GM19023 (cell line): ENCODE data around the gene APMAP.
"Not testable (repeated sequence)": the region's sequence is repeated elsewhere in the genome, so short reads cannot be mapped to it uniquely, and the experiment has no call there.

Source experiments
- ATAC-seq: cut with Tn5 transposase; IDR thresholded peaks from one replicate; pipeline ENCODE4 v1.9.1; 2021; ENCODE audit warnings: mild to moderate bottlenecking, moderate library complexity; ENCODE audit not compliant: unreplicated experiment

APMAP gene

DNA sequence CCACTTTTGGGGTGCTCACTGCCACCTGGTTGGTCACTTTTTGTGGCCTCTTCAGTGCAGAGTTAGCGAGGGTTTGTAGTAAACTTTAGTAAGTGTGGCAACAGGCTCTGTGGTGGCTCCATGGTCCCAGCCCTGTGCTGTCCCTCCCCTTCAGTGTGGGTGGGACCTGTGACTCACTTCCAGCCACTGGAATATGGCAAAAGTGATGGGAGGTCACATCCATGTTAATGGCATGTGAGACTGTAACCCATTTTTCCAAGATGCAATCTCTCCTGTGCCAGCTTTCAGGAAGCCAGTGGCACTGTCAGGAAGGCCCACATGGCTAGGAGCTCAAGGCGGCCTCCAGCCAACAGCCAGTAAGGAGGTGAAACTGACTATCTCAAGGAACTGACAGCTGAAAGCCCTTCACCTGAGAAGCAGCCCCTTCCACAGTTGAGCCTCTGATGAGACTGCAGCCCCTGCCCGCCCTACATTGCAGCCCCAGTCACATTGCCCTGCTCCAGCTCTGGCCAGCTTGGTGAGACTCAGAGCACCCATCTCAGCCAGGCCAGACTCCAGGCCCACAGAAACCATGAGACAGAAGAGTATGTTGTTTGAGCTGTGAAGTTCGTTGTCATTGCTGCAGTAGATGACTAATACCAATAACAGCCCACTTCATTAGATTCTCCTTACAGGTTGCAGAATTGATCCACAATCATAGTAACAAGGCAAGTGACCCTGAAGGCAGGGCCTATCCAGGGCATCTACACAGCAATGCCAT, 56.6 kb downstream of the APMAP start:
- no peak for ATAC-seq

DNA sequence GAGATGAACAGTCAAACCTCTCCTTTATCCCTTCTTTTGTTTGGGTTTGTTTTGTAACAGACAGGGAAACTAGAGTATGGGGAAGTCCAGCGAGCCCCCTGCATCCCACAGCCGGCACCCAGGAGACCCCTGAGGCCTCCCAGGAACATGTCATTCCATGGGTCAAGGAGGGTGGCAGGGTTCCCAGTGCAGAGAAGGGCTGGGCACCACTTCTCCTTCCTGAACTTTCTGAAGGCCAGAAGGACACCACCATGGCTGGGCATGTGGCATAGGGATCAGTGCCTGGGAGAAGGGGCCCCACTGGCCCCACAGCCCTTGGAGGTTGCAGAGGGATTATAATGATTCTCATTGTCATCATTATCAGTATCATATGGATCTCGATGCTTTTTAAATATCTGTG, 57.4 kb downstream of the APMAP start:
- no peak for ATAC-seq

DNA sequence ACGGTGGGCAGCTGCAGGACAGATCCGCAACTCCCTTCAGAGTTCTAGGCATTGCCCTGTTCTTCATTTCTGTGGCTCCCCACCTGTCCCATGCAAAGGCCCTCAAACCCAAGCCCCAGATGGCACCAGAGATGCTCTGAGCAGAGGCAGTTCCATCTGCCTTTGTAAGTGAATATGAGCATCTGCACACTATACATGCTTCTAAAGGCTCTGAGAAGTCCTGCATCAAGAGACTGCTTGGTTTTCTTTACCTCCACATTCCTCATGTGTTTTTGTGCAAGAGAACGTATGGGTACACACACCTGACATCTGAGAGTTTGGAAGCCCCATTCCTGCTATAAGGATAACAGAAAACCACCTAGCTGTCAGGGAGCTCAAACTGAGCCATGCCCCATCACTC, 57.8 kb downstream of the APMAP start:
- ATAC-seq: no peak

DNA sequence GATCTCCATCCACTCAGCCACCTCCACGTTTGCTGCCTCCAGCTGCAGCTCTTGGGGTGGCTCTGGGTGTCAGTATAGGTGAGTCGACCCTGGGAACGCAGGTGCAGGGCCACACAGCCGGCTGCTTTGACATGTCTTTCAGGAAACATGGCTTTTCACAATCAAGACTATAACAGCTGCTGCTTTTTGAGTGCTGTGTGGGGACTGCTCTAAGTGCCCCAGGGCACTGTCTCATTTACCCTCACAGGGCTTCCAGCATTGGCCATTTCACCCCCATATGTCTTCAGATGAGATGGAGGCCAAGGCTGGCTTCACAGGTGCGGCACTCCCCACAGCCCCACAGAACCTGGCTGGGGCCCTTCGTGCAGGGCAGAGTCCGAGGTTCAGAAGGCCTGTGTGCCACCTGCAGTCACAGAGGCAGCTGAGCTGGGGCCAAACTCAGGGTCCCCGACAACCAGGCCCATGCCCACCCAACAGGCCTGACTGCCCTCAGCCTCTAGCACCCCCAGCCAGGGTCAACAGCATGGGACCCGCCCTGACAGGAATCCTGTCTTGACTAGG, 58.4 kb downstream of the APMAP start:
- no peak for ATAC-seq

DNA sequence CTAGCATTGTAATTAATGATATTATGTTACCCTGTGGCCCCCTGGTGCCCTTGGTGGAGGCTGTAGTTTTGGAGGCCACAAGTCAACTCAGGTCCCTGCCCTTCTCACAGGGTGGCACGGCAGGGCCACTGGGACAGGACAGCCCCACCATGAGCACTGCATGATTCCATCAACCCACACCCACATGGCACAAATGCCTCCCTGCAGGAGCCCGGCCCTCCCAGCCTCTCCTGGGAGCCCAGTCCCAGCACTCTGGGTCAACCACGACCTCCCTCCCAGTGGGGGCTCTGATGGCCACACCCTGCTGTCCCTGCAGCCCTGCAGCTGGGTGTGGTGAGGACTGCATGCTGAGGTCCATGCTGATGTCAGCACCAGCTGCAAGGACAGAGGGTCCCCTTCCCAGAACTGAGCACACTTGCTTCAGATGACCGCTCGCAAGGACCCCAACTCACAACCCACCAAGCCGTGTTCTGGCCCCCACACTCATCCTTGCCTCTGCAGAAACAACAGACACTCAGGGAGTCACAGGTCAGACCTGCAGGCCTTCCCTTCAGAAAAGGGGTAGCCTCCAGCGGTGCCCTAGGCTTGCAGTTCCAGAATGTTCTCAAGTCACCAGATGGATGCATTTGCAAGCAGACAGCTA, 59.2 kb downstream of the APMAP start:
- no peak for ATAC-seq

DNA sequence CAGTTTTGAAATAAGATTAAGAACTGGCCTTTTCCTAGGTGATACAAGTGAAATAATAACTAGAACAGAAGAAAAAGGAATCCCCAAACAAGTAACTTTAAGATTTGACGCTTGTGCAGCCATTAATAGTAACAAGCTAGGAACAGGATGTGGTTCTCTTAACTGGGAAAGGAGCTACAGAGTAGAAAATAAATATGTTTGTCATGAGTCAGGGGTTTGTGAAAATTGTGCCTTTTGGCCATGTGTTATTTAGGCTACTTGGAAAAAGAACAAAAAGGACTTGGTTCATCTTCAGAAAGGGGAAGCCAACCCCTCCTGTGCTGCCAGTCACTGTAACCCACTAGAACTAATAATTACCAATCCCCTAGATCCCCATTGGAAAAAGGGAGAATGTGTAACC, 60.7 kb downstream of the APMAP start:
- ATAC-seq: not testable (repeated sequence)

DNA sequence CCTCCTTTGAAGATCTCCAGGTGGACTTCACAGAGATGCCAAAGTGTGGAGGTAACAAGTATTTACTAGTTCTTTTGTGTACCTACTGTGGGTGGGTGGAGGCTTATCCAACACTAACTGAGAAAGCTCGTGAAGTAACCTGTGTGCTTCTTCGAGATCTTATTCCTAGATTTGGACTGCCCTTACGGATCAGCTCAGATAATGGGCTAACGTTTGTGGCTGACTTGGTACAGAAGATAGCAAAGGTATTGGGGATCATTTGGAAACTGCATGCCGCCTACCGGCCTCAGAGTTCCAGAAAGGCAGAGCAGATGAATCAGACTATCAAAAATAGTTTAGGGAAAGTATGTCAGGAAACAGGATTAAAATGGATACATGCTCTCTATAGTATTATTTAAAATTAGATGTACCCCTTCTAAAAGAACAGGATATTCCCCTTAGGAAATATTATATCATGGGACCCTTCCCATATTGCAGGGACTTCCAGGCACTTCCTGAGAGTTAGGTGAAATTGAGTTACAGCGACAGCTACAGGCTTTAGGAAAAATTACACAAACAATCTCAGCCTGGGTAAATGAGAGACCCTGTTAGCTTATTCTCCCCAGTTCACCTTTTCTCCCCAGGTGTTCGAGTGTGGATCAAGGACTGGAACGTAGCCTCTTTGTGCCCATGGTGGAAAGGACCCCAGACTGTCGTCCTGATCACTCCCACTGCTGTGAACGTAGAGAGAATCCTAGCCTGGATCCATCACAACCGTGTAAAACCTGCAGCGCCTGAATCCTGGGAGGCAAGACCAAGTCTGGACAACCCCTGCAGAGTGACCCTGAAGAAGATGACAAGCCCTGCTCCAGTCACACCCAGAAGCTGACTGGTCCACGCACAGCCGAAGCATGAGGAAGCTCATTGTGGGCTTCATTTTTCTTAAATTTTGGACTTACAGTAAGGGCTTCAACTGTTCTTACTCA, 61.5 kb downstream of the APMAP start:
- not testable (repeated sequence) for ATAC-seq

DNA sequence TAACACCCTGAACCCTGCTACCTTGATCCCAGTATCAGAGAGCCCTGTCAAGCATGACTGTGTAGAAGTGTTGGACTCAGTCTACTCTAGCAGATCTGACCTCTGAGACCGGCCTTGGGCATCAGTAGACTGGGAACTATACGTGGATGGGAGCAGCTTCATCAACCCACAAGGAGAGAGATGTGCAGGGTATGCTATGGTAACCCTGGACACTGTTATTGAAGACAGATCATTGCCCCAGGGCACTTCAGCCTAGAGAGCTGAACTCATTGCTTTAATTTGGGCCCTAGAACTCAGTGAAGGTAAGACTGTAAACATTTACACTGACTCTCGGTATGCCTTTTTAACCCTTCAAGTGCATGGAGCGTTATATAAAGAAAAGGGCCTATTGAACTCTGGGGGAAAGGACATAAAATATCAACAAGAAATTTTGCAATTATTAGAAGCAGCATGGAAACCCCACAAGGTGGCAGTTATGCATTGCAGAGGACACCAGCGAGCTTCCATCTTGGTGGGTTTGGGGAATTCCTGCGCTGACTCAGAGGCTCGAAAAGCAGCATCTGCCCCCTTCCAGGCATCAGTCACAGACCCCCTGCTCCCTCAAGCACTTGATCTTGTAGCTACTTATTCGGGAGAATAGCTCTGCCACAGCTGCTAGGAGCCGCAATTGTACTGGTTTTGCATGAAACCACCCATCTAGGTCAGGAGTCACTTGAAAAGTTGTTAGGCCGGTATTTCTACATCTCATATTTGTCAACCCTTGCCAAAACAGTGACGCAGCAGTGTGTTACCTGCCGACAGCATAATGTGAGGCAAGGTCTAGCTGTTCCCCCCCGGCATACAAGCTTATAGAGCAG, 62.5 kb downstream of the APMAP start:
- not testable (repeated sequence) for ATAC-seq

DNA sequence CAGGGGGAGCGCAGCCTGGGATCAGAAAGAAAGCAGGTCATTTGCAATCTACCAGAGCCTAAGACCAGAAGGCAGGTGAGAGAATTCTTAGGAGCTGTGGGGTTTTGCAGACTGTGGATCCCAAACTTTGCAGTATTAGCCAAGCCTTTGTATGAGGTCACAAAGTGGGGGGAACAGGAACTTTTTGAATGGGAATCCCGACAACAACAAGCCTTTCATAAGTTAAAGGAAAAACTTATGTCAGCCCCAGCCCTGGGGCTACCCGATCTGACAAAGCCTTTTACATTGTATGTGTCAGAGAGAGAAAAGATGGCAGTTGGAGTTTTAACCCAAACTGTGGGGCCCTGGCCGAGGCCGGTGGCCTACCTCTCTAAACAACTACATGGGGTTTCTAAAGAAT, 63.3 kb downstream of the APMAP start:
- not testable (repeated sequence) for ATAC-seq

DNA sequence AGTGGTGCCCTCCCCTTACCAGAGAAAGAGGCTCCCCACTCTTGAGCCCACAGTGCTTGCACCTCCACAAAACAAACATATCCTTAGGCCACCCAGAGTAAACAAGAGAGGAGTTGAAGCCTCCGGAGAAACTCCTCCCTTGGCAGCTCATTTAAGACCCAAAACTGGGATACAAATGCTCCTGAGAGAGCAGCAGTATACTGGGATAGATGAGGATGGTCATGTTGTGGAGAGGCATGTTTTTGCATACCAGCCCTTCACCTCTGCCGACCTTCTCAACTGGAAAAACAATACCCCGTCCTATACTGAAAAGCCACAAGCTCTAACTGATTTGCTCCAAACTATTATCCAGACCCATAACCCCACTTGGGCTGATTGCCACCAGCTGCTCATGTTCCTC, 71.8 kb downstream of the APMAP start:
- not testable (repeated sequence) for ATAC-seq

DNA sequence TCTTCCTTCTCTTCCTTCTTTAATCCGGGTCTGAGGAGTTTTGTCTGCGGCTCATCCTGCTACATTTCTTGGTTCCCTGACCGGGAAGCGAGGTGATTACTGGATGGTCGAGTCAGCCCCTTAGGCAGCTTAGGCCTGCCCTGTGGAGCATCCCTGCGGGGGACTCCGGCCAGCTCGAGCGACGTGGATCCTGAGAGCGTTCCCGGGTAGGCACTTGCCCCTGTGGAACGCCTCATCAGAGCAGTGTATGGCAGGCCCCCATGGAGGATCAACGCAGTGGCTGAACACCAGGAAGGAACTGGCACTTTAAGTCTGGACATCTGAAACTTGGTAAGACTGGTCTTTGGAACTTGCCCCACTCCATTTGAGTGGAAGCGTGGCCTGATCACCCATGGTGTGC, 72.9 kb downstream of the APMAP start:
- ATAC-seq: not testable (repeated sequence)

DNA sequence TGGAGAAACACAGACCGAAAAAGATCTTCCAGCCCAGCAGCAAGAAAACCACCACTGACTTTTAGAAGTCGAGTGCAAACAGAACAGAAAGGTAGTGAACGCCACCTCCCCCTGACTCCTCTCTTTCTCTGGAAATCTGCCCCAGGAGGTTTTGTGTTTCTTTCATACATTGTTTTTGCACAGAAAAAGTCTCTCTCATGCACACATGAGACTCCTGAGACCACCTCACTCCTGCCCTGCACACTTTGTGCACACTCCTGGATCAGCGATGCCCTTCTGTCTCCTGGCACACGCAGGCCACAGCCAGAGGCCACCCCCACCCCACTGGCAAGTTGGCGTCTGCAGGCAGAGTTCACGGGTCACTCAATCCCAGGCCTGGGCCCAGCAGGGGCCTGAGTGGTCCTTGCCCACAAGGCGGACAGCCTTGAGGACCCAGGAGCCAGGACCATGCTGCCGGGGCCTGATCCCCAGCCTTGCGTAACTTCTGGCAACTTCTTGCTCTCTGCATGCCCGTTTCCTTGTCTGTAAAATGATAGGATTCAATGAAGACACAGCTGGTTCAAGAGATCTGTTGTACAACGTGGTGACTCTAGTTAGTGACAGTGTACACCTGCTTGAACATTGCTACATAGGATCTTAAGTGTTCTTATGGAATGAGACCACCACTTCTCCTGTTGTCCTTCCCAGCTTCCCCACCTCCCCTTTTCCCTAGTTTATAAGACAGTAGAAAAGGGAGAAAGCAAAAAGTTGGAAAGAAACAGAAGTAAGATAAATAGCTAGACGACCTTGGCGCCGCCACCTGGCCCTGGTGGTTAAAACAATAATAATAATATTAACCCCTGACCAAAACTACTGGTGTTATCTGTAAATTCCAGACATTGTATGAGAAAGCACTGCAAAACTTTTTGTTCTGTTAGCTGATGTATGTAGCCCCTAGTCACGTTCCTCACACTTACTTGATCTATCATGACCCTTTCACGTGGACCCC, 73.7 kb downstream of the APMAP start:
- ATAC-seq: no peak

DNA sequence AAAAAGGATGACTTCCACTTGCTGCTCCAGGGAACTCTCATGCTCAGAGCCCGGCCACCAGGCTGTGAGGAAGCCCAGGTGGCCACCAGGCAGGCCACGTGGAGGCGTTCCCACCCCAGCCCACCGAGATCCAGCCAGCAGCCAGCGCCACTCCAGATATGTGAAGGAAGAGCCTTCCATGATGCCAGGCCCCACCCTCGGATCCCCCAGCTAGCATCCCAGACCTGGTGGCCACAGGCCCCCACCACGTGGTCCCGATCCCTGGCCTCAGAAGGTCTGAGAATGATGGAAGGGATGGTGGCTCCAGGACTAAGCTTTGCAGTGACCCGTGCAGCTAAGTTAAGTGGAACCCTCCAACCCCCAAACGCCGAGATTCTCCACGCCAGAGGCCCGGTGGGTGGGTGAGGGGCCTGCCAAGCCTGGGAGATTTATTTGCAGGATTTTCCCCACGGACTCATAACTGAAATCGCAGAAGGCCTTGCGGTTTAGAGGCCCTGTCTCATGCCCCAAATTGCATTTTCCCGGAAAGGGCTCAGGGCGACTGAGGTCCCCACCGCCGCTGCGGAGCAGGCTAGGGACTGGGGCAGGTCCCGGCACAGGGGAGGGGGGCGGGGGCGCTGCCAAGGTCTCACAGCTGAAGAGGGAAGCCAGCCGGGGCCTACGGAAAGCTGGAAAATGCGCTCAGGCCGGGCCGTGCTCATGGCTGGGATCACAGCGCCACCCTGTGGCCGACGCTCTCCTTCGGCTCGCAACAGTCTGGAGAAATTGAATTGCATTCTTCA, 74.6 kb downstream of the APMAP start:
- no peak for ATAC-seq

DNA sequence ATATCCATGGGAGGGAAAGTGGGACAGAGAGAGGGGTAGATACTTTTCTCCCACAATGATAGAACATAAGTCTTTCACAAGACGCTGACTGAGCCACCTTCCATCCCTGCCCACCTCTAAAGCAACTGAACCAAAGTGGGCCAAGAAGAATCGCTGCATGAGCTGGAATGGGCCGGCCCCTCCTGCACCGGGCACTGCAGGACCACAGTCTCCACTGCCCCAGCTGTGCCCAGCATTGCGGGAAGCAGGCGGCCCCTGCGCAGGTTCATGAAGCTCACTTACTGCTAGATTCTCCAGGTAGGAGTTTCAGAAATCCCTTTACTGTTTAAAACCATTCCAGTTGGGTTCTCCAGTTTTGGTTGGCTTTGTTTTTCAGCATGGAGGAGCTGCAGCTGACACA, 75.5 kb downstream of the APMAP start:
- ATAC-seq: no peak

DNA sequence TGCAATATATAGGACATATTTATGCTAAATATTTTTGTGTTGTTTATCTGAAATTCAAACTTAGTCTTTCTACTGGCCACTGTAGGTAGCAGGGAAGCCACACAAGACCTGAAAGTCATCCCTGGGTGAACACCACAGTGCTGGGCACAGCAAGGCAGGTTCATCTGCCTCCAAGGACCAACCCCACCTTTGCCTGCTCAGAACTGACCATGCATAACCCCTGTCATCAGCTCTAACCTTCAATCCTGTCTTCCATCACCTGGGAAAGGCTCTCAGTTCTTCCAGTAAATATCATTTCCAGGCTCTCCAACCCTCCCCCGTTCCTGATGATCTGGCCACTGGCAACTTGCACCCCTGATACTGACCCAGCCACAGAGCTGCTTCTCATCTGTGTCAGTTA, 76.1 kb downstream of the APMAP start:
- no peak for ATAC-seq

DNA sequence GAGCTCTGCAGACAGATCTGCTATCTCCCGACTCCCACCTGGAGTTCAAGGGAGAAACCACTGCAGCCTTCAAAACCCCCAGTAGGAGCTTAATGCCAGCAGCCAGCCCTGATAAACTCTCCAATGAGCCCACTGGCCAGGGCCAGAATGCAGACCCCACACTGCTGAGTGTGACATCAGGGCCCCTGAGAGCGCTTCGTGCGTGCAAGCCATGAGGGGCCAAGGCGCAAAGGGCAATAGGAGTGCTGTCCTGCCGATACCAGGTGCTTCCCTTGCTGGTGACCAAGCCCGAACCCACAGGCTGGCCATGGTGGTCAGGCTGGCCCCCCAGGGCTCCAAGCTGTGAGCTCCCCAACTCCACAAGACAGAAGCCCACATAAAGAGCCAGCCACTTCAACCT, 76.7 kb downstream of the APMAP start:
- no peak for ATAC-seq

DNA sequence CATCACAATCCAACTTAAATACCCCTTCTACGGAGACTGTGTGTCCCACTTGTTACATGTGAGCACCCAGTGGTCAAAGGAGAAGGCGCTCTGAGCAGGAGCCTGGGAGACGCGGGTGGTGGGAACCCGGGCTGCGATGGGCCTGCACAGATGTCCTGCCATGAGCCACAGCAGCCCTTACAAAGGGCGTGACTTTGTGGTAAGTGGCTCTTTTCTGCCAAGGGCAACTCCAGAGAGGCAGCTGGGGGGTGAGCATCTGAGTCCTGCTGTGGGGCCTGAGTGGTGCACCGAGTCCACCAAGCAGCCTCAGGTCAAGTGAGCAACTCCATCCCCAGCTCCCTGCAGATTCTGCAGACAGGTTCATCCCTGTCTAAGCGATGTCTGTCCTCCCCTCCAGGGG, 77.1 kb downstream of the APMAP start:
- no peak for ATAC-seq
